Measurements from ENCODE around the gene PPP3CA. TPM values are rescaled to one million over a fixed set of nuclear protein-coding genes. Genes with fewer than 3 reads are reported as not detected.

Gene PPP3CA
- total RNA-seq, 1 donor from 2014 or later, result 29.9 TPM

DNA sequence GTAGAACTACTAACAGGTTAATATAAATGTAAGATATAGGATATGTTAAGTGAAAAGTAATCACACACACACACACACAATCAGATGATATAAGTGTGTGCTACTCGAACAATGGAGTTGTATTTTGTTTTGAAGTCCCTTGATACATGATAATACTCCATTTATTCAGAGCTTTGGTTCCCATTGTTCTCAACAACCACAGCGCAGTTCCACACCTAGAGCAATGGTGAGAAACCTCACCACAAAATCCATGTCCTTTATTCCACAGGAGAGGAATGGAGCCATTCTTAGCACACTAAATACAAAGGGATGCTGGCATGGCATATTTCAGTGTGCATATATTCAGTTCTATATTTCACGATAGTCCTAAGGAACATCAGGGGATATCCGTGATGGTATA, 139.2 kb downstream of the PPP3CA start:
- Mint-ChIP-seq H3K9me3 (ENCODE audit: unreplicated experiment) (peaks cover 1% of the 10 kb centered on the region), H3K27me3 (ENCODE audit: unreplicated experiment) (peaks cover 2% of the 10 kb centered on the region), H3K36me3 (ENCODE audit: unreplicated experiment) (no peaks in the 10 kb centered on the region), H3K4me1 (ENCODE audit: low read depth, unreplicated experiment) (peaks cover 7% of the 10 kb centered on the region), H3K27ac (ENCODE audit: unreplicated experiment) (no peak overlapping the region), H3K4me3 (ENCODE audit: unreplicated experiment) (no peak overlapping the region)
- TF ChIP-seq, protein P1, sequence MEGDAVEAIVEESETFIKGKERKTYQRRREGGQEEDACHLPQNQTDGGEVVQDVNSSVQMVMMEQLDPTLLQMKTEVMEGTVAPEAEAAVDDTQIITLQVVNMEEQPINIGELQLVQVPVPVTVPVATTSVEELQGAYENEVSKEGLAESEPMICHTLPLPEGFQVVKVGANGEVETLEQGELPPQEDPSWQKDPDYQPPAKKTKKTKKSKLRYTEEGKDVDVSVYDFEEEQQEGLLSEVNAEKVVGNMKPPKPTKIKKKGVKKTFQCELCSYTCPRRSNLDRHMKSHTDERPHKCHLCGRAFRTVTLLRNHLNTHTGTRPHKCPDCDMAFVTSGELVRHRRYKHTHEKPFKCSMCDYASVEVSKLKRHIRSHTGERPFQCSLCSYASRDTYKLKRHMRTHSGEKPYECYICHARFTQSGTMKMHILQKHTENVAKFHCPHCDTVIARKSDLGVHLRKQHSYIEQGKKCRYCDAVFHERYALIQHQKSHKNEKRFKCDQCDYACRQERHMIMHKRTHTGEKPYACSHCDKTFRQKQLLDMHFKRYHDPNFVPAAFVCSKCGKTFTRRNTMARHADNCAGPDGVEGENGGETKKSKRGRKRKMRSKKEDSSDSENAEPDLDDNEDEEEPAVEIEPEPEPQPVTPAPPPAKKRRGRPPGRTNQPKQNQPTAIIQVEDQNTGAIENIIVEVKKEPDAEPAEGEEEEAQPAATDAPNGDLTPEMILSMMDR (IDR thresholded peaks at IDR 0.05; ENCODE audit: partially characterized antibody, unreplicated experiment), result no peak
- DNase-seq, result no peak

DNA sequence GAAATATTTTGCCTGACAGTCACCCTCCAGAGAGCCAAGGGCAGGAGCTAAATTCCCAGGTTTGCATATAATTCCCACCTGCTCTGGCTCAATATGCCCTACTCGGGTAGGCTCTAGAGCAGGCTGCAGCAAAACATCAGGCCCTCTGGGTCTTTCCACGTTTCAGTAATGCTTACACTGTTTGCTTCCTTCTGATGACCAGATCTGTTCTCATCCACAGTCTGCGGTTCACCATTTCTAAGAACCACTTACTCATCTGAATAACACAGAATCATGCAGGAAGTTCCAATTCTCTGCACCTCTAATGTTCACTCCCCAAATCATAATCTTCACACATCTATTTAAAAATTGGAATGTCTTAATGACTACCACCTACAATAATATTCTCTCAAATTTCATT, 141.4 kb downstream of the PPP3CA start:
- no peak for DNase-seq
- TF ChIP-seq, protein P1 (IDR thresholded peaks at IDR 0.05; ENCODE audit: partially characterized antibody, unreplicated experiment), result no peak
- H3K36me3 Mint-ChIP-seq (ENCODE audit: unreplicated experiment), result no peaks in the 10 kb centered on the region
- H3K4me1 Mint-ChIP-seq (ENCODE audit: low read depth, unreplicated experiment), result peaks cover 13% of the 10 kb centered on the region
- H3K9me3 Mint-ChIP-seq (ENCODE audit: unreplicated experiment), result peaks cover 1% of the 10 kb centered on the region
- no peak overlapping the region for H3K27ac Mint-ChIP-seq (ENCODE audit: unreplicated experiment)
- H3K27me3 Mint-ChIP-seq (ENCODE audit: unreplicated experiment), result peaks cover 2% of the 10 kb centered on the region
- no peak overlapping the region for H3K4me3 Mint-ChIP-seq (ENCODE audit: unreplicated experiment)

DNA sequence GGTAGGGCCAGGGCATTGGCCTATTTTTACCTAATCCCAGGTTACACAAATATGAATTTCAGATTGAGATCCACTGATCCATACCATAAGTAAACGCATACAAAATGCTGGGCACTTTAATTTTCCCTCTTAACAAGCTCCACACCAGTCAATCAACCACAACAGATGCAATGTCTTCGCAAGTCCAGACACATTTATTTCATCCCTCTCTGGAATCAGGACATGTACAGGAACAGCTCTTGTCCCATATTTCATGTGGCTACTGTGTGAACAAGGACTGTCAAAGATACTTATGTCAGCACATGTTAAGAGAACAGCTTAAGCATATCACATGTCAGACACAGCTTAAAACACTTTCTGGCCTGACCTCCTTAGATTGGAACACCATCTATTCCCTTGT, 145.9 kb downstream of the PPP3CA start:
- TF ChIP-seq, protein P1 (IDR thresholded peaks at IDR 0.05; ENCODE audit: partially characterized antibody, unreplicated experiment), result no peak
- Mint-ChIP-seq H3K9me3 (ENCODE audit: unreplicated experiment) (peaks cover 1% of the 10 kb centered on the region), H3K36me3 (ENCODE audit: unreplicated experiment) (no peaks in the 10 kb centered on the region), H3K4me3 (ENCODE audit: unreplicated experiment) (no peak overlapping the region), H3K4me1 (ENCODE audit: low read depth, unreplicated experiment) (peaks cover 26% of the 10 kb centered on the region), H3K27ac (ENCODE audit: unreplicated experiment) (peak overlapping the region; percentile 22), H3K27me3 (ENCODE audit: unreplicated experiment) (peaks cover 2% of the 10 kb centered on the region)
- DNase-seq, result no peak

DNA sequence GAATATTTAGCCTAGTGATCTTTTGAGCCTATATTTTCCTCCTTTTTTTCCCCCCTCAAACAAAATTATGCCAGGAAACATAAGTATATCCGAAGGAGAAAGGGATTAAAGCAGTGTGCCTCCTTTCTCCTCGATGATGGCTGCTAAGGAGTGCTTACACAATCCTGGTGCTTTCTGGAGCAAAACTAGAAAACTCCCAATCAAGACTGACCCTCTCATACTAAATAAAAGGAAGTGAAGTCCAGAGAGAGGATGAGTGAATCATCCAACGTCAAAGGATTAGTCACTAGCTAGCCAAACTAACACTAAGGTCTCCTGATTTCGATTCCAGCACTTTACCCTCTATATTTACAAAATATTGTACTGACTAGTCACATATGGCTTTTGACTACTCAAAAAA, 146.8 kb downstream of the PPP3CA start:
- peaks cover 22% of the 10 kb centered on the region for H3K4me1 Mint-ChIP-seq (ENCODE audit: low read depth, unreplicated experiment)
- no peak overlapping the region for H3K27ac Mint-ChIP-seq (ENCODE audit: unreplicated experiment)
- H3K36me3 Mint-ChIP-seq (ENCODE audit: unreplicated experiment), result no peaks in the 10 kb centered on the region
- H3K4me3 Mint-ChIP-seq (ENCODE audit: unreplicated experiment), result no peak overlapping the region
- peaks cover 2% of the 10 kb centered on the region for H3K27me3 Mint-ChIP-seq (ENCODE audit: unreplicated experiment)
- TF ChIP-seq, protein P1 (IDR thresholded peaks at IDR 0.05; ENCODE audit: partially characterized antibody, unreplicated experiment), result no peak
- no peak for DNase-seq
- peaks cover 1% of the 10 kb centered on the region for H3K9me3 Mint-ChIP-seq (ENCODE audit: unreplicated experiment)

DNA sequence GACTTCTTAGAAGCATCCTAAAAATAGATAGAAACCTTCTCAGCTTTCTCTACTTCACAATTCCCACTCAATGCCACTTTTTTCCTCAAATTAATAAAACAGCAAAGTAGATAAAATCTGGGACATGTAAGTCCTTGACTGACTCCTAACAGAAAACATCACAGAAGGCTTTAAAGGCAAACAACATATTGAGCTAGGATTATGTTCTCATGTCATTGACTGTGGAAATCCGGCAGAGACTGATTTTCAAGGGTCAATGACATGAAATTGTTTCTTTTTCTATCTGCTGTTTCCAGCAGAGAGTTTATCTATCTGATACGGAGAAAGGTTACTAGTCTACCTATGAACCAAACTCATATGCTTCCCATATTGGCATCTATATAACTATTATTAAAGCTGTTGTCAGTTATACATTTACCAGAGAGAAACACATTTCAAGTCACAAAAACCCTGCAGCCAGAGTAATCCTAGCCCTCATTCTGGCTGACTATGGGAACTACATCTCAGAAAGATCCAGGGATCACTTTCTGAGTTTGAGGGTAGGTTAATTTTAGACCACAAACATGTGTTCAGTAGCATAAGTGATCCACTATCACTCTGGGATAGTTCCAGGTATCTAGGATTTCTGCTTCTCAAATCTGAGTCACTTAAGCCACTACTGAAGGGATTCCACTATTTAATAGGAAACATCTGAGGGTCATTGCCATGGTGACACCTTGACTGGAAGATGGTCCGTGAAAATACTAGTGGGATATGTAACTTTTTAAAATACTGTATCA, 147.6 kb downstream of the PPP3CA start:
- Mint-ChIP-seq H3K27me3 (ENCODE audit: unreplicated experiment) (no peaks in the 10 kb centered on the region), H3K27ac (ENCODE audit: unreplicated experiment) (no peak overlapping the region), H3K4me1 (ENCODE audit: low read depth, unreplicated experiment) (peaks cover 22% of the 10 kb centered on the region), H3K36me3 (ENCODE audit: unreplicated experiment) (no peaks in the 10 kb centered on the region), H3K4me3 (ENCODE audit: unreplicated experiment) (no peak overlapping the region), H3K9me3 (ENCODE audit: unreplicated experiment) (no peaks in the 10 kb centered on the region)
- TF ChIP-seq, protein P1 (IDR thresholded peaks at IDR 0.05; ENCODE audit: partially characterized antibody, unreplicated experiment), result no peak
- DNase-seq, result no peak

All from glutamatergic neuron (in vitro differentiated cells).